Measurements from ENCODE around the gene CENATAC.
A peak's percentile ranks its signal among the peaks of the same experiment; 100 is the strongest.
"Not testable (repeated sequence)": the region's sequence is repeated elsewhere in the genome, so short reads cannot be mapped to it uniquely, and the experiment has no call there.

CENATAC gene

DNA sequence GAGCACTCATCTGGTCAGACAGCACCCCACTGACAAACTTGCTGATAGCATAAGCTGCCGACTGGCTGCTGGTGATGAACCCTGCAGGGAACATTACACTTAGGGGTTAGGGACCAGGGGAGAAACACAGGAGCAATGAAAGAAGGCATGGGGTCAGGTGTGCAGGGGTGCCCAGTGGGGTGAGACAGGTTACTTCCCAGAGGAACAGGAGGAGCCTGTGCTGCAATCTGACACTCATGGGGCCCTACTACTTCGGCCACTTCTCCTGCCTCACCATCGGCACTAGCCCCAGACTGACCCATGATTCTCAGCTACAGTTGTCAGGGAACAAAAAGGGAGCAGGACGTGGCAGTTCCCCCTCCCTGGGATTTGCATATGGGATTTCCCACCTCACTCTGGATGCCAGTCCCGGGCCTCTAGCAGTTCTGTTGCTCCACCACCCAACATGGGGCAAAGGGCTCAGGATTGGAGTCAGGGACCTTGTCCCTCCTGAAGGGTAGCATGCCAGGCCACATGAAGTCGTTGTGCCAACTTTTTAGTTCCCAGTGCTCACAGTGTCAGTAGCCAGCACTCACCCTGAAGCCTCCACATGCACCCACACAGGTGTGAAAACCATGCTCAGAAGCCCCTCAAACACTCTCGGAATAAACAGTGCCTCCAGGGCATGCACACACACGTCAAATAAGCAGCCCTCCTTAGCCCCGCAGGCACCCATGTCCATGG, 30.6 kb downstream of the CENATAC start:
- no peak for DNase-seq

DNA sequence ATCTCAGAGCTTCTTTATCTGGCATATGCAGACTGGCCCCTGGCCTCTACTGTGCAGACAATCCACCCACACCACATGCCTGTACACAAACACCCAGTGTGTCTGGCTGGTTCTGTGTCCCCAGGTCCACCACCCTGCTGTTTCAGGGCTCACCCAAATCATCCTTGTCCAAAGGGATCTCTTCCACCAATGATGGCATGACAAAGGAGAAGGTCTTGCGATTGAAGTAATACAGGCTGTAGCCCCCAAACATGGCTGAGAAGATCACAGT, 31.1 kb downstream of the CENATAC start:
- no peak for DNase-seq

GRCh38 chr11:119029340-119030028, 31.5 kb downstream of the CENATAC start:
- DNase-seq = peak; percentile 65

GRCh38 chr11:119030029-119030328, 32.0 kb downstream of the CENATAC start:
- DNase-seq = peak in 1 of 2 experiments; percentile 72

GRCh38 chr11:119030329-119031047, 32.5 kb downstream of the CENATAC start, which contains the start of gene SLC37A4:
Gene SLC37A4 (minus strand): TSS chr11:119030877.
- peak; percentile 99 to 100 for DNase-seq

GRCh38 chr11:119031912-119032280, 34.0 kb downstream of the CENATAC start:
- no peak for DNase-seq

GRCh38 chr11:119033421-119033820, 35.5 kb downstream of the CENATAC start:
- DNase-seq = not testable (repeated sequence)

- no peak for DNase-seq
Observed at GRCh38 chr11:119034813-119035212, 36.9 kb downstream of the CENATAC start.

- no peak for DNase-seq
Observed at GRCh38 chr11:119038884-119039283, 40.9 kb downstream of the CENATAC start.

- not testable (repeated sequence) for DNase-seq
Observed at GRCh38 chr11:119039471-119039870, 41.5 kb downstream of the CENATAC start.

DNA sequence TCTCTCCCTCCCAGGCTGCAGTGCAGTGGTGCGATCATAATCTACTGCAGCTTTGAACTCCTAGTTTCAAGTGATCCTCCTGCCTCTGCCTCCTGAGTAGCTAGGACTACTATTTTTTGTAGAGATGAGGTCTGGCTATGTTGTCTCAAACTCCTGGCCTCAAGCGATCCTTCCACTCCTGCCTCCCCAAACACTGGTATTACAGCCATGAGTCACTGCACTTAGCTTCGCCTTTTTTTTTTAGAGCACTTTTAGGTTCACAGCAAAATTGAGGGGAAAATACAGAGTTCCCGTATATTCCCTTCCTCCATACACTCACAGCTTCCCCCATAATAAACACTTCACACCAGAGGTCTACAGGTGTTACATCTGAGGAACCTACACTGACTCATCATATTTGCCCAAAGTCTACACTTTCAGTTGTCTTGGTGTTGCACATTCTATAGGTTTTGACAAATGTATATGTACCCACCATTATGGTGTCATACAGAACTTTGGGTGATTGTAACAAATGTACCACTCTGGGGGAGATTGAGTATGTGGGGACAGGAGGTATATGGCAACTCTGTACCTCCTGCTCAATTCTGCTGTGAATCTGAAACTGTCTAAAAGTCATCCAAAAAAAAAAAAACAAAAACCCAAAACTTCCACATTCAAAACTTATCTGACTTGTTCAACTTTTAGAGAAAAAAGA, 44.0 kb downstream of the CENATAC start:
- DNase-seq = no peak

GRCh38 chr11:119042927-119043326, 45.0 kb downstream of the CENATAC start:
- DNase-seq = no peak

GRCh38 chr11:119044708-119045107, 46.8 kb downstream of the CENATAC start:
- no peak for DNase-seq

DNA sequence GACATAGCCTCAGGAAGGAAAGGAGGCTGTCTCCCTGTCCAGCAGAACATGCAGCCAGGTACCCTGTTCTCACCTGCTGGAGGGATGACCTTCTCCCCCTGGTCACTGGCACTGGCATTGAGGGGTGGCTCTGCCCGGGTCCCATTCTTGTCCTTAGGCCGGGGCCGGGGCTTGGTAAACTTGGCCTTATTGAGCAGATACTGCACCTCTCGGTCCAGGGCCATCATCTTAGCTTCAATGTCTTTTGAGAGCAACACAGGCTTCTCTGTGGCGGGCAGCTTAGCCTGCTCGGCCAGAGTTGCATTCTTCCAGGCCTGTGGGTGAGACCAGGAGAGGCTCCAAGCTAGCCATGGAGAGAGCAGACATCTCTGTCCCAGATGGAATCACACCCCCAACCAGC, 48.6 kb downstream of the CENATAC start:
- DNase-seq = no peak

DNA sequence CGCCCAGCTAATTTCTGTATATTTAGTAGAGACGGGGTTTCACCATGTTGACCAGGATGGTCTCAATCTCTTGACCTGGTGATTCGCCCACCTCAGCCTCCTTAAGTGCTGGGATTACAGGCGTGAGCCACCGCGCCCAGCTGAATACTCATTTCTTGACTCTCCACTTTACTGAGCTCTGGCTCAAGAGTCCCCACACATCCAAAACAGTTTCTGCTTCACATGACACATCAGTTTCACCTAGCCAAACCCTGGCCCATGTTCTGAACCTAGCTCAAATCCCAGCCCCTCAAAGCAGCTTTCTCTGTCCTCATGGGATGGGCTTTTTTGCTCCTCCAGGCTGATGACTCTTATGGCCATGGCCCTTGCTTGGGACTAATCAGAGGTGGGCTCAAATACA, 49.3 kb downstream of the CENATAC start:
- no peak for DNase-seq

- DNase-seq = no peak
Observed at GRCh38 chr11:119048644-119049043, 50.7 kb downstream of the CENATAC start.

DNA sequence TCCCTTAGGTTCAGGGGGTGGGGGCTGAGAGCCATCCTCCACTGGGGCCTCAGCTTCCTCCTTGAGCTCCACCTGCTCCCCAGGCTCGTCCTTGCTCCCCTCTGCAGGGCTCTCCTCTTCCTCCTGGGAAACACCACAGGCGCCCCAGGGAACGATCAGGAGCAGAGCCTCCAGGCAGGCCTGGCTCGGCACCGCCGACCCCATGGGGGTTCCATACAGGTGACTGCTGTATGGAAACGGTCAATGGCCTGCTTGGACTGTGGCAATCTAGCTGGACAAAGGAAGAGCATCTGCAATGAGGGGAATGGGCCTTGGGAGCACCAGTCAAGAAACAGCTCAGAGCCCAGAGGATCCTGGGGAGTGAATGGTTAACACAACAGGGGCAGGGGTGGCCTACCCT, 51.1 kb downstream of the CENATAC start:
- no peak for DNase-seq

DNA sequence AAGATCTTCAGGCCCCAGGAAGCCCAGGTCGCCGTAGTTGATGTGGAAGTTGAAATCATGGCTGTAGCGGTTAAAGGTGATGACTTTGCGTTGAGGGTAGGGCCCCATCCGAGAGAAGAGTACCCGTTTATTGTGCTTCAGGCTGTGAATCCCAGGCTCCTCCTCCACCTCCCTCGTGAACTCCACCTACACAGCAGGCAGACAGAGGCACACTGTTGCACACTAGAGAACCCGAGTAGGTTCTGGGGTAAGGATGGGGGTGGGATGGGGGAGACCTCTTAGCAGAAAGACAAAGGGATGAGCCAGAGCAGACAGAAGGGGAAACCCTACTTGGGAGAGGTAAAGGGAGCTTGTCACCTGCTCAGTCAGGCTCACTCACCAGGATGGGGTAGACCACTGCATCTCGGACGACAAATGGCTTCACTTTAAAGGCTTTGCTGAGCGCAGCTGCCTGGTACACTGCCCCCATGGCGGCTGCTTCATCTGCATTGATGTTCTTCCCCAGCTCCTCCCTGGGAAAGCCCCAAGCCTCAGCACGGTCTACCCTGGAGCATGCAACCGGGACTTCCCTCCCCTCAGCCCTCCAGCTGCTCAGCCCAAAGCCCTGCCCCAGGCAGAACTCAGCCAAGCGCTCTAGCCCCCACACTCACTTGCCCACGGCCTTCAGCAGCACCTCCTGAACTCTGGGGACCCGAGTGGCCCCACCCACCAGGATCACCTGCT, 53.7 kb downstream of the CENATAC start:
- no peak for DNase-seq

DNA sequence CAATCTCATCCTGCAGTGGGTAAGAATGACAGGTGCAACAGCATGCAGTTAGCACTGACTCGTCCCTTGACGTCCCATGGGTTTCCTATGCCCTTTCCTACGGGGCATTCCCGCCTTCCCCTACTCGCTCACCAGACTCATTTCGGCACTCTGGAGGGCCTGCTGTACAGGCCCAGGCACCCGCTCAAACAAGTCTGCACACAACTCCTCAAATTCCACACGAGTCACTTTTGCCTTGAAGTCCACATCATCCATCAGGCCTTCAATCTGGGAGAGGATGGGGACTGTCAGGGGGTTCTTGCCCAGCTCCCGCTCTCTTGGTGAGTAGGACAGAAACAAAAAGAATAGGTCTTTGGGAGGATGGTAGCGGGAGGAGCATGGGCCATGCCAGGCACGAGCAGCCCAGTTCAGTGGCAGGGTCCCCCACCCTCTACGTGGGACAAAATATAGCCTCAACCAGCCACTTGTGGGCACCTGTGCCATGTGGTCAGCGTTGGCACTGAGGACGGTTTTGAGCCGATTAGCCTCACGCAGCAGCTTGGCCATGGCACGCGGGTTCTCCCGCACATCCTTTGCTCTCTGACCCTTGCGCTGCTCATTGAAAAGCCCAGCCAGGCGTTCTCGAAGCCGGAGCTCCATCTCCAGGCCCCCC, 54.4 kb downstream of the CENATAC start:
- DNase-seq = no peak

DNA sequence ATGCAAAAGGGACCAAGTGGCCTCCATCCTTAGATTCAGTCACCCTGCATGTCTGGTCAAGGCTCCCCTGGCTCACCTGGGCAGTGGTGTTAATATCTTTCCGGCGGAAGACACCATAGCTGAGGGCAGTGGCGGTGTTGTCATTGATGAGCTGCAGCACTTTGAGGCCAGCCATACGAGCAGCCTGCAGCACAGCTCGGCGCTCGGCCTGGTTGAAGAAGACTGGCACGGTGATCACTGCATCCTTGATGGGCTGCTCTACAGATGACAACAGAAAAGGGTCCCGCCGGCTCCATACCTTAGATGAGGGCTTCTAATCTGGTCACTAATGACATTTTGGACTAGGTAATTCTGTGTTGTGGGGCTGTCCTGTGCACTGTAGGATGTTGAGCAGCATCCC, 56.5 kb downstream of the CENATAC start:
- no peak for DNase-seq

- peak; percentile 44 to 49 for DNase-seq
Observed at GRCh38 chr11:119055901-119056300, 58.0 kb downstream of the CENATAC start.

DNA sequence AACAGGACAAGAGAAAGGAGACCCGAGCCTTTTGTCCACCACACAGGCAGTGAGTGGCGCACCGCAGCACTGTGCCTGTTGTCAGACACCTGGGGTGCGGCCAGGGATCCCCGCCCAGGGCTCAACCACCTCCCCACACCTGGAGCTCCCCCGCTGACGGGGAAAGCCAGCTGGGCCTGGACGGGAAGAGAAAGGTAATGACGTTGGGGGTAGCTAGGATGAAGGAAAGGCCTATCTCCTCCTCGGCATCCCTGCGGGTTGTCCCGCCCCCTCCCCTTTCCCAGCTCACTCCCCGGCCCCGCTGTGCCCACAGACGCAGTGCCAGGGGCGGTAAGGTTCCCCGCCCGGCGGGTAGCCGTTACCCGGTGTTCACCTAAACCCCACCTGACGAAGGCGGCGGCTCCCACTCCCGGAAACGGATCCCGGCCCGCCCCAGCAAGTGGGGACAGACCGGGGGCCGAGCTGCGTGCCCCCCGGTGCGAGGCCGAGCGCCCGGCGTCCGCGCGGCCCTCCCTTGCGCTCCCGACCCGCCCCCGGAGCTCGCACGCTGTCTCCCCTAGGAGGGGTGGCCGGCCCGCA, 58.6 kb downstream of the CENATAC start:
- peak in 1 of 2 experiments; percentile 56 for DNase-seq

Data from activated T-cell treated with anti-CD3 and anti-CD28 coated beads, Interleukin-2, amount 50 U/mL, for 48 hours (primary cell).